Fibroblast of upper back skin (primary cell): Measurements from ENCODE around the gene TEC.
"Not testable (repeated sequence)": the region's sequence is repeated elsewhere in the genome, so short reads cannot be mapped to it uniquely, and the experiment has no call there.

Source experiments
- DNase-seq: peaks from one replicate; pipeline ENCODE4 v3.0.0-alpha.2; 2013

The TEC gene

GRCh38 chr4:48237996-48238645 lies 31.5 kb downstream of the TEC start:
- DNase-seq = no peak

GRCh38 chr4:48235050-48235449 lies 34.6 kb downstream of the TEC start:
- no peak for DNase-seq

- DNase-seq = no peak
Measured at GRCh38 chr4:48234575-48234974, 35.1 kb downstream of the TEC start.

- DNase-seq = no peak
Measured at GRCh38 chr4:48228949-48229348, 40.7 kb downstream of the TEC start.

- no peak for DNase-seq
Measured at GRCh38 chr4:48227662-48228061, 42.0 kb downstream of the TEC start.

GRCh38 chr4:48226199-48226598 lies 43.4 kb downstream of the TEC start:
- no peak for DNase-seq

- DNase-seq = no peak
Measured at GRCh38 chr4:48225368-48226141, 44.1 kb downstream of the TEC start.

- no peak for DNase-seq
Measured at GRCh38 chr4:48224606-48225005, 45.0 kb downstream of the TEC start.

- DNase-seq = no peak
Measured at GRCh38 chr4:48223633-48224295, 45.9 kb downstream of the TEC start.

- no peak for DNase-seq
Measured at GRCh38 chr4:48222491-48222890, 47.1 kb downstream of the TEC start.

- DNase-seq = not testable (repeated sequence)
Measured at GRCh38 chr4:48219430-48219829, 50.2 kb downstream of the TEC start.

- DNase-seq = no peak
Measured at GRCh38 chr4:48216563-48216962, 53.1 kb downstream of the TEC start.

- no peak for DNase-seq
Measured at GRCh38 chr4:48215977-48216376, 53.7 kb downstream of the TEC start.

- DNase-seq = no peak
Measured at GRCh38 chr4:48212165-48212564, 57.5 kb downstream of the TEC start.

- DNase-seq = no peak
Measured at GRCh38 chr4:48210966-48211328, 58.7 kb downstream of the TEC start.

- no peak for DNase-seq
Measured at GRCh38 chr4:48205626-48206025, 64.0 kb downstream of the TEC start.

- no peak for DNase-seq
Measured at GRCh38 chr4:48205107-48205506, 64.5 kb downstream of the TEC start.

- DNase-seq = no peak
Measured at GRCh38 chr4:48203819-48204218, 65.8 kb downstream of the TEC start.

GRCh38 chr4:48197643-48198237 lies 71.9 kb downstream of the TEC start:
- no peak for DNase-seq

GRCh38 chr4:48196758-48197504 lies 72.7 kb downstream of the TEC start:
- no peak for DNase-seq

- no peak for DNase-seq
Measured at GRCh38 chr4:48195853-48196252, 73.8 kb downstream of the TEC start.

GRCh38 chr4:48195374-48195773 lies 74.3 kb downstream of the TEC start:
- DNase-seq = peak; percentile 32

- no peak for DNase-seq
Measured at GRCh38 chr4:48194971-48195370, 74.7 kb downstream of the TEC start.
